GM21423 (cell line): ENCODE measurements around the gene SORCS2.

ENCODE experiments used
- ATAC-seq: cut with Tn5 transposase; IDR thresholded peaks from one replicate; pipeline ENCODE4 v1.9.1; 2021; ENCODE audit warnings: mild to moderate bottlenecking, moderate library complexity; ENCODE audit not compliant: unreplicated experiment

The SORCS2 gene

DNA sequence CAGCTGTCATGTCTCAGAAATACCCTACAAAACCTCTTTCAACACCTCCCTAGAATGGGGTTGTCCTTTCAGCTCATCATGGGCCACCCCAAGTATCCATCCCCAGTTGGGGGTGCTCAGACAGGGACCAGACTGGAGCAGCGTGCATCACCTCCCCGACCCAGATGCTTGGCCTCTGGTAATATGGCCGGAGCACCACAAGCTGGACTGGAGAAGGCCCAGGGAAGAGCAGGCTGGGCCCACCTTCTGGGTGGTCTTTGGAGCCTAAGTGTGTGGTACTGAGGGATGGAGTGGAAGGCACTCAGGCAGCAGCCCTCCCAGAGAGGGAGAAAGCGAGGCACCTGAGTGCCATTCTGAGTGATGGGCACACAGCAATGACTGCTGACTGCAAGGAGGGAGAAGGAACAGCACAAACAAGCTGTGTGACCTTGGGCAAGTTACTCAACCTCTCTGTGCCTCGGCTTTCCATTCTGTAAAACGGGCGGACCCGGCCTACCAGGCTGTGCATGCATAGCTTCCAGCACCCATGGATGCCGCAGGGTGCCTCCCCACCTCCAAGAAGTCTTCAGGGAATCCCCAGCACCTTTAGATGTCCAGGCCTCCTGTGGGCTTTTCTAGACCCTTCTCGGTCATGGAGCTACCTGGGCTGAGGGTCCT lies 519.1 kb downstream of the SORCS2 start:
- no peak for ATAC-seq

DNA sequence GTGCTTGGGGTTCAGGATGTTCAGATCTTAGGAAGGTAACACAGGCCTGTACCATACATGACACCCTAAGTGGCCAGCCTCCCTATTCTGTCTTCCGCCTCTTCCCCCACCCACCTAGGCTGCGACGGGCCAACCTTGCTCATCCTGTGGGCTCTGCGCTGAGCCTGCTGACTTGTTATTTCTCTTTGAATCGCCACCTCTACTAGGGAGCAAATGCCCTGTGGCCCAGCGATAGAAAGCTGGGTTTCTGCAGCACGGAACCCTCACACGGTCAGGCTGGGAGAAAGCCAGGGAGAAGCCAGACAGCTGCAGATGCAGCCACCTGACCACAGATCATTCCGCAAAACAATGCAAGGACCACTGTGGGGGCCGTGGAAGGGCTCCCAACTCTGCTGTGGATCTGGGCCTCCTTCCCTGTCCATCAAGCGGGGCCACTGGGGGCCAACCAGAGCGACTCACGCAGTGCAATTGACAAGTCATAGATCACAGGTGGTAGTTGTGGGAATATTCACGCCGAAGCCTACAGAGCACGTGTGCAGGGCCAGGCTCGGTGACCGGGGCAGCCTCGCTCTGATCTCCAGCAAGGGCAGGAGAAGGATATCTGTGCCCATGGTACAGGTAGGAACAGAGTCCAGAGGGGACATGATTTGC lies 519.8 kb downstream of the SORCS2 start:
- no peak for ATAC-seq

DNA sequence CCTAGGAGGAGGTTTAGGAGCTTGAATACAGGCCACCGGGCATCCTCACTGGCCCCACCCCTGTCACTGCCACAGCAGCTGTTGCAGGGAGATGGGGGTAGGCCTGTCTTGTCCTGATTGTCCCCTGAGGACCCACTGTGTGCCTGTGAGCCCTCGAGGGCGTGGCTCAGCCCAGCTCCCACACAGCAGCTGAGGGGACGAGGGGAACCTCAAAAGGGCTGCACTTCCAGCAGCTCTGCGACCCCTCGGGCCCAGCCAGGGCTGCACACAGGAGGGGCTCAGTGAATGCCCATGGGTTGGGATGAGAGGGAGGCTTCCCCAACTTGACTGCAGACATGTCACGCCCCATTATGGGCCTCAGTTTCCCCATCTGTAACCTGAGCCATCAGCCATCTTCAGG lies 521.4 kb downstream of the SORCS2 start:
- no peak for ATAC-seq

DNA sequence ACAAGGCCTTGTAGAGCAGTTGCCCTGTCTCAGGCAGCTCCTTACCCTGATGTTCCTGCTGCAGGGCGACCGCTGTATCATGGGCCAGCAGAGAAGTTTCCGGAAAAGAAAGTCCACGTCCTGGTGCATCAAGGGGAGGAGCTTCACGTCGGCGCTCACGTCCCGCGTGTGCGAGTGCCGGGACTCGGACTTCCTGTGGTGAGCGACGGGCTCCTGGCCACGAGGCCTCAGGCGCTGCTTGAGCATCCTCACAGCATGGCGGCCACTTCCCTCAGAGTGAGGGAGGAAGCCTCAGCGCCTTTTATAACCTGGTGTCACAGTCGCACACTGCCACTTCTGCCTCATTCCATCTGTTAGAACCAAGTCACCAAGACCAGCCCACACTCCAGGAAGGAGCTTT lies 521.8 kb downstream of the SORCS2 start:
- no peak for ATAC-seq

DNA sequence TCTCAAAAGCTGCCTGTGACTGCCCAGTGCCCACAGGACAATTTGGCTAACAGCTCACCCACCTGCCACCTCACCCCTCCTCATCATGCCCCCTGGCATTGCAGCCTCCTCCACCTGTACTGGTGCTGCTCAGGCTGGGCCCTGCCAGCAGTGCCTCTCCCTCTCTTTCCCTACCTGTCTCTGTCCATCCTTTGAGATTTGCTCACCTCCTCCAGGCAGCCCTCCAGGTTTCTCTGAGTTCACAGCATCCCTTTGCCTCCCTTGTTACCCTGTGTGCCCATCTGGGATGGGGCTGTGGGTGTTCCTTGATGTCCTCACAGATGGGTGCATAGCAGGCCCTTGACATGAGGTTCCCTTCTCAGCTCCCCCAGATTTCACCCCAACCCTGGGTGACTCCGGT lies 522.4 kb downstream of the SORCS2 start:
- no peak for ATAC-seq

DNA sequence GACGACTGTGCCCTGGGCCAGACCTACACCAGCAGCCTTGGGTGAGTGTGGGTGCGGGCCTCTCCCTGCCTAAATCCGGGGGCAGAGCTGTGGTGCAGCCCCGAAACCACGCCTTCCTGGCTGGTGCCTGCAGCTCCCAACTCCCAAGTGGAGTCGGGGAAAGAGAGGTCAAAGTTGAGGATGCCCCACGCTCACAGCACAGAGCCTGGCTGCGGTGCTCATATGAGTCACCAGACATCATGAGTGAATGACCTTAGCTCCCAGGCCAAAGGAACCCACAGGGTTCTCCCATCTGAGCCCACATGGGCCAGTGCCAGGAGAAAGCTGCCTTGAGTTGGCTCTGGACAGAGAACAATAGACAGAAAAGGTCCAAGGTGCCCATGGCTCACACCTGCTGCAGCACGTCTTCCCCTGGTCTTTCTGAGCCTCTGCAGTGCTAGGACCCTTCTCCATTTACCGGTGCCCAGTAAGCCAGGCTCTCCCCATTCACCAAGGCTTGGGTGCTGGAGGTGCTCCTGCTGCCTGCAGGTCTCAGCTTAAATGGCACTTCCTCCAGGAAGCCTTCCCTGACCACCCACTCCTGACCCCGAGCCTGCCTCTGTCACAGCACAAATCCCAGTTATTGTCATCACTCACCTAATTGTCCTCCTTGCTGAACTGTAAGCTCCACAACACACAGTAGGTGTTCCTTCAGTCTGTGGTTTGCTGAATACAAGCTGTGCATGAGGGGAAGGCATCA lies 523.1 kb downstream of the SORCS2 start:
- no peak for ATAC-seq

DNA sequence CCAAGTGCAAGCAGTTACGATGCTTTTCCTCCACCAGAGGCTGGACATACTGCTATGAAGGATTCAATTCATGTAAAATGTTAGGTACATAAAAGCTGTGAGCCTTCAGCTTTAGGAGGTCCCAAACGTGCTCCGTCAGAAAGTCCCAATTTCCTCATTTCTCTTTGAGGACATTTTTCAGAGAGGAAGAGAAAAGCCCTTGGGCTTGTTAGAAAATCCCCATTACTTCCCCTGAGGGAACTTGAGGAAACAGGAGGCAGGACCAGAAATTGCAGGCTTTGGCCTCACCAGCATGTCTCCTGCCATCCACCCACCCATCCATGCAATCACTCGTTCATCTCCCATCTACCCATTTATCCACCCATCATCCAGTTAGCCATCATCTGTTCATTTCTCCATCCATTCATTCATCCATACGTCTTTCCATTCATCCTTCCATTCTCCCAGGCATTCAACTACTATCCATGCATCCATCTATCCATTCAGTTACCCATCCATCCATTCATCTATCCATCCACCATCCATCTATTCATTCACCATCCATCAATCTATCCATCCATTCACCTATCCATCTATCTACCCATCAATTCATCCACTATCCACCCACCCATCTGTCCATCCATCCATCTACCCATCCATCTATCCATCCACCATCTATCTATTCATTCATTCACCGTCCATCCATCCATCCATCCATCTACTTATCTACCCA lies 523.8 kb downstream of the SORCS2 start:
- no peak for ATAC-seq

DNA sequence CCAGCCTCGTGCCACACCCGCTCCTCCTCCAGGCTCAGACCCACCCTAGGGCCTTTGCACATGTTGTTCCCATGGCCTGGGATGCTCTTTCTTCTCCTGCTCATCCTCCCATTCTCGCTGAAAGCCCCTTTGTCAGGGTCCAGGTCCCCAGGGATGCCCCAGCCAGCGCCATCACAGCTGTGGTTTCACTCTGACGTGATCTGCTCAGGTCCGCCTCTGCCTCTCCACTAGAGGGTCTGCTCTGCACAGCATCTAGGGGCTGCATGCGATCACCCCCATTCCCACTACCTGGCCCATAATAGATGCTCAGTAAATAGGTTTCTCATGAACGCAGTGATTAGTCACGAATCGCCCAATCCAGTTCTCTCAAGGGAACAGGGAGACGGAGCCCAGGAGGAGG lies 524.8 kb downstream of the SORCS2 start:
- ATAC-seq = no peak

DNA sequence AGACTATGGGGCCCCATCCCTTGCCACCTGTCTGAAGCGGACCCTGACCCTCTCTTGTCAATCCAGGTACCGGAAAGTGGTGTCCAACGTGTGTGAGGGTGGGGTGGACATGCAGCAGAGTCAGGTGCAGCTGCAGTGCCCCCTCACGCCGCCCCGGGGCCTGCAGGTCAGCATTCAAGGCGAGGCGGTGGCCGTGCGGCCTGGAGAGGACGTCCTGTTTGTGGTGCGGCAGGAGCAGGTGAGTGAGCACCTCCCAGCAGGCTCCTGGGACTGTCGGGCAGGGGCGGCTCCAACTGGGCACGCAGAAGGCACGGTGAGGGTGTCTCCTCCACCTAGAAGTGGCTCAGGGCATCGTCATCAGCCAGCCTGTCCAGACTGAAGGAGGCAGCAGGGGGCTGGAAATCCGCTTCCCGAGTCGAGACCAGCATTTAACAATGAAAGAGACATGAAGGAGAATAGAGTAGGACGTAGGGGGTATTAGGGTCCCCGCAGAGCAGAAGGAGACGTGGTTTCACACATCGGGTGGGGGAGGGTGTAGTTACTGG lies 525.7 kb downstream of the SORCS2 start:
- ATAC-seq = no peak

DNA sequence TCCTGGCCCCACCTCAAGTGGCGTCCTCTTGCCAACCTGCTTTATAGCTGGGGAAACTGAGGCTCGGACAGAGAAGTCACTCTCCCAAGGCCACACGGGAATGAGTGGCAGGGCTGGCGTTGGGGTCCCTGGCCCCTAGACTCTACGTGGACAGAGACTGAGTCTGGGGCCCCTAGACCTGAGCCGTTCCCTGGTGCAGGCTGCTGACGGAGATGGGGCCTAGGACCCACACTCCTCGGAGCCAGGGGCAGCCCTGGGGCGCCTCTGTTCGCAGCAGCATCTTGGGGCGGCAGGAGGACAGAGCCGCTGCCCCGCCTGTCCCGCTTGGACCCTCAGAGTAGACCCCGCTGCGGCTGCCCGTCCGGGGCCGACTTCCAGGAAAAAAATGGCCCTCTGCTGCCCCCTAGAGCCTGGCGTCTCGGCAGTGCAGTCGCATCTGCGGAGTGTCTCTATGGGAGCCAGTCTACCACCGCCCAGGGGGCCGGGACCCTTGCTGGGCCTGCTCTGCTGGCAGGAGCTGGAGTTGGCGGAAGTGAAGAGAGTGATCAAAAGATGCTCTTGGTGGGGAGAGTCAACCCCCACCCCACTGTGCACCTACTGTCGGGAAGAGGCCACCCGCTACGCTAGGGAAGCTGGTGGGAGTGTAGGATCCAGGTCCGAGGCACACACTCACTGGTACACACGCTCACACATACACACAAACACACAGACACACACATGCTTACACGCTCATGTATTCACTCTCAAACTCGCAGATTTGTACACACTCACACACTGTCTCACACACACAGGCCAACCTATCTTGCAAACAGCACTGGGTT lies 527.2 kb downstream of the SORCS2 start:
- ATAC-seq = no peak

DNA sequence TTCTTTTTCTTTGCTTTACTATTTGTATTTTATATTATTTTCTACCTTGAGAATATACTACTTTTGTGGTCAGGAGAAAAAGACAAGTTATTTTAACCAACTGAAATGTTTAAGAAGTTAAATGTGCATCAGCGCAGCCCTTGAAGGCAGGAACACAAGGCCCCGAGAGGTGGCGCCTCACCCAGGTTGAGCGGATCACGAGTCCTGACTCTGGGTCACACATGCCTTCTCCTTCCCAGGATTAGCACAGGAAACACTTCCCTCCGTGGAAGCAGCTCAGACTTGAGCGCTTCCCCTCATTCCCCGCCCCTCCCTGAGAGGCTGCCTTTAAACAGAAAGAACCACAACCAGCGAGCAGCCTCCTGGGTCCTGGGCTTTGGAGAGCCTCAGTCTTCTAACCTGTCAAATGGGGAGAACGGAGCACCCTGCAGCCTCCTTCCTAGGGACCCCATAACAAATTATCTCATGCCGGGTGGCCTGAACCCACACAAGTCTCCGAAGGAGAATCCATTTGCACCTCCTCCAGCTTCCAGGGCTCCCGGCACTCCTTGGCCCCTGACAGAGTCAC lies 529.7 kb downstream of the SORCS2 start:
- no peak for ATAC-seq

DNA sequence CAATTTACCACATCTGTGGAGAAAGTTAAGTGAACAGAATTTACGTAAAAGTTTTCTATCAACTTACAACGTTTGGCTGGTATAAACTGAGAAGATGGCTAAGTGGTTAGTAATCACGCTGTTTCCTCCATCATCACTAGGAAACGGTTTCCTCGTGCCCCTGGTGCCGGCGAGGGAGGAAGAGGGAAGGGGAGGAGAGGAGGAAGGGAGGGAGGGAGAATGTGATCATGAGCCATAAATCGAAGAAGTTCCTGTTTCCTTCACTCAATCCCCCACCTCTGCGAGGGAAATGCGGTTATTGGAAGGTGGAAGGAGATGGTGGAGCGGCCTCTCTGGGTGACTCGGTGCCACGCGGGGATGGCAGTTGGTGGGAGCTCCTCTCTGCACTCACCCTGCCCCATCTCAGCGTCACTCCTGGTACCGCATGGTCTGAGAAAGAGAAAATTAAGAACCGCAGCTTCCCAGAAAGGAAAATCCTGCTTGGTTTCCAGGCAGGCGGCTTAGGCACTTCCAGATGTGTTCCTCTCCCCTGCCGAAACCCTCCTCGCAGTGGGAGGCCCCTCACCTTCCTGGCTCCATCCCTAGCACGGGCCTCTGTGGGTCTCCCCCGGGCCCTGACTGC lies 530.5 kb downstream of the SORCS2 start:
- no peak for ATAC-seq

DNA sequence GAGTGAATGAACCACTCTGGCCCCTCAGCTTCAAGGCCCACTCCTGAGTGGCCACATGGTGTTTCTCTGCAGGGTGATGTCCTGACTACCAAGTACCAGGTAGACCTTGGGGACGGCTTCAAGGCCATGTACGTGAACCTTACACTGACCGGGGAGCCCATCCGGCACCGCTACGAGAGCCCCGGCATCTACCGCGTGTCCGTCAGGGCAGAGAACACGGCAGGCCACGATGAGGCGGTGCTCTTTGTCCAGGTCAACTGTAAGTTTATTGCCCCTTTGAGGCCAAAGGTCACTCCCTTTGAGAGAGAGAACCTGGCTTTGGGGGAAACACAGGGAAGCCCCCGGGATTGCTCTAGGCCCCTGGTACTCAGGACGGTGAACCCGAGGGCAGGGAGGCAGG lies 531.3 kb downstream of the SORCS2 start:
- ATAC-seq = no peak

DNA sequence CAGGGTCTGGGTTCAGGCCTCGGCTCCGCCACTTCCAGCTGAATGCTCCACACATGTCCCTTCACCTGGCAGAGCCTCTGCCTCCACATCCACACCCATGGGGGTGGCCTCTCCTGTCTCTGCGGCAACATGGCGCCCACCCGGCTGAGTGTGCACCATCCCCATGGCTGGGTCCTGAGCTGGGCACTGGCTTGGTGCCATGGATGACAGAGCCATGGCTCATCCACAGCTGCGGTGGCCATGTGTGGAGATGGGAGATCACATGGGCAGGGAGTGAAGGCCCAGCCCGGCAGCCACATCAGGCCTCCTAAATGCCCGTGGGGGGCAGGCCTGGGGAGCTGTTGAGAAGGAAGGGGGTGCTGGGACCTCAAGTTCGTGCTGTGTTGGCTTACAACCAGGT lies 533.6 kb downstream of the SORCS2 start:
- ATAC-seq = no peak

DNA sequence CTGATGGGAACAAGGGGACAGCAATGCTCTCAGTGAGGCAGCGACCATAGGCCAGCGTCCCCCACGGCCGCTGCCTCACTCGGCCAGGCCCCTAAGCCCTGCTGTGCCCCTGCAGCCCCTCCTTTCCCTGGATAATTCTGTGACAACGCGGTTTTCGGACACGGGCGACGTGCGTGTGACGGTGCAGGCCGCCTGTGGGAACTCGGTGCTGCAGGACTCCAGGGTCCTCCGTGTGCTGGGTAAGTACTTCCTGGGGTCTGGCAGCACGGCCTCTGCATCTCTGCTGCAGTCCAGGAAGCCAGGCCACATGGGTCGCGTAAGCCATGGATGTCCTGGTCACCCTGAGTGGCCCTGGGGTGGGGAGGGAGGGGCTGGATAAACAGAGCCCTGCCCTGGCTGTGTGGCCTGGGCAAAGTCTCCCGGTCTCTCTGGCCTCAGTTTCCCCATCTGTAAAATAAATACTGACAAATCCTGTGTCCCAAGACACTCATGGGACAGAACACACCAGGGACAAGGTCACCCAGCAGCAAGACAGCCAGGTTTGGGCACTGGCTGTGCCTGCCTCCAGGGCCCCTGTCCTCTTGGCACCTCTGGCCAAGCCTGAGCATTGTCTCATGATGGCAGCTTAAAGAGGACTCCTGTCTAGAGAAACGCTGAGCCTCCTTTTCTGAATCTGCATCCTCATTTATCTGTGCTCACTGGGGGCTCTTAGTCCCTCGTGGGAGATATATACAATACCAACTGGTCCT lies 534.5 kb downstream of the SORCS2 start:
- ATAC-seq = no peak

DNA sequence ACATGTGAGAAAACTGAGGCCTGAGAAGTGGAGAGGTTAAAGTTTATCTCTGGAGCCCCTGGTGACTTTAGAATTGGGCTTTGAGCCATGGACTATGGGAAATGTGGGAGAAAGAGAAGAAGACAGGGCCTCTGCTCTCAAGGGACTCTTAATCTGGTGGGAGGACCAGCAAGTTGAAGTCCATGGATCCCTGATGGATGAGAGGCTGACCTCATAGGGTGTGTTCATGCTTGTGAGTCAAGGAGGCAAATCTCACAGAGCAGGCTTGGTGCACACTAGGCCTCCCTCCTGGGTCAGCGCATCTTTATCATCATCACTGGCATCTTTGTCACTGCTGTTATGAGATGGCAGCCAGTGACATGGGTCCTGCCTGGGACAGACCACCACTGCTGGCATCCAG lies 535.4 kb downstream of the SORCS2 start:
- no peak for ATAC-seq

DNA sequence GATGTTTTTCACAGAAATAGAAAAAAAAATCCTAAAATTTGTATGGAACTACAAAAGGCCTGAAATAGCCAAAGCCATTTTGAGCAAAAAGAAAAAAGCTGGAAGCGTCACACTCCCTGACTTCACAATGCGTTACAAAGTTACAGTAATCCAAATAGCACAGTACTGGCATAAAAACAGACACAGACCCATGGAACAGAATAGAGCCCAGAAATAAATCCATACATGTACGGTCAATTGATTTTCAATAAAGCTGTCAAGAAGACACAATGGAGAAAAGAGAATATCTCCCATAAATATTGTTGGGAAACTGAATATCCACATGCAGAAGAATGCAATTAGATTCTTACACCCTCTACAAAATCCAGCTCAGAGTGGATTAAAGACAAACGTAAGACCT lies 539.1 kb downstream of the SORCS2 start:
- no peak for ATAC-seq

DNA sequence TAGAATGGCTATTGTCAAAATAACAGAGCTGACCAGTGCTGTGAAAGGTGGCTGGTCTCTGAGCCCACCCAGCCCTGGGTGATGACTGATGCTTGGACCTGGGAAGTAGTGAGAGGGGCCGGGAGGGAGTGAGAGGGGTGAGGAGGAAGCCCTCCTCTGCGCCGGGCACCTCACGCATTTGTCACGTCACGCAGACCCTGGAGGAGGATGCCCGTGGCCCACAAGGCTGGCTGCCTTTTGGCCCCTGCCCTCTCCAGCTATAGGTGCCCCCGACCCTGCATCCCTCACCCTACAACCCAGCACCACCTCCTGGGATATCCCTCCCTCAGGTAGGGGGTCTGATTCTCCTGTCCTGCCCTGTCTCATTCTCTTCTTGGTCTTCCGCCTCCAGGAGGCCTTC lies 539.9 kb downstream of the SORCS2 start:
- no peak for ATAC-seq

DNA sequence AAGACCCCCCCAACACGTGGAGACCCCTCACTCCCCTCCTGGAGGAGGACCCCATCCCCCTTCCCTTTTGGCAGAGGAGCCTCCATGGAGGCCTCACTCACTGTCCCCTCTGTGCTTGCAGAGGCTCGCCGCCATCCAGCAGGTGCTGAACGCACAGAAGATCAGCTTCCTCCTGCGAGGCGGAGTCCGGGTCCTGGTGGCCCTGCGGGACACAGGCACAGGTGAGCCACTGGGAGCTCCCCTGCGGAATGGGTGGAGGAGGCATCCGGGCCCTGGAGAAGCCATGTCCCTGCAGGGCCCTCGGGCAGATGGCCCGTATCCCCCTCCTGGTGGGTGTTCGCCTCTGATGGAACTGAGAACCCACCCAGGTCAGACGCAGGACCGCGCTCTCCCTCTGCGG lies 540.9 kb downstream of the SORCS2 start:
- no peak for ATAC-seq
